Ishikawa (cell line): ENCODE data around the gene LMOD3.

Experiments used
- CEBPB ChIP-seq: IDR thresholded peaks from 2 replicates; pipeline ENCODE4 v1.6.1; 2012
- CREB1 ChIP-seq: IDR thresholded peaks from 2 replicates; pipeline ENCODE4 v1.6.1; 2012; ENCODE audit warnings: low read depth
- EGR1 ChIP-seq: IDR thresholded peaks from 2 replicates; pipeline ENCODE4 v1.6.1; 2012
- EP300 ChIP-seq: IDR thresholded peaks from 2 replicates; pipeline ENCODE4 v1.6.1; 2012; ENCODE audit warnings: borderline replicate concordance
- FOXM1 ChIP-seq: IDR thresholded peaks from 2 replicates; pipeline ENCODE4 v1.6.1; 2012; ENCODE audit warnings: low read depth, borderline replicate concordance
- MAX ChIP-seq: IDR thresholded peaks from 2 replicates; pipeline ENCODE4 v1.6.1; 2012
- NFIC ChIP-seq: IDR thresholded peaks from 2 replicates; pipeline ENCODE4 v1.6.1; 2012
- RAD21 ChIP-seq: IDR thresholded peaks from 2 replicates; pipeline ENCODE4 v1.6.1; 2012; ENCODE audit warnings: low read depth
- REST ChIP-seq: IDR thresholded peaks from 2 replicates; pipeline ENCODE4 v1.6.1; 2012; ENCODE audit warnings: low read depth, mild to moderate bottlenecking
- TAF1 ChIP-seq: IDR thresholded peaks from 2 replicates; pipeline ENCODE4 v1.6.1; 2012; ENCODE audit warnings: low read depth, mild to moderate bottlenecking
- TCF12 ChIP-seq: IDR thresholded peaks from 2 replicates; pipeline ENCODE4 v1.6.1; 2012; ENCODE audit warnings: low read depth
- TEAD4 ChIP-seq: IDR thresholded peaks from 2 replicates; pipeline ENCODE4 v1.6.1; 2012
- USF1 ChIP-seq: IDR thresholded peaks from 2 replicates; pipeline ENCODE4 v1.6.1; 2012
- YY1 ChIP-seq: IDR thresholded peaks from 2 replicates; pipeline ENCODE4 v1.6.1; 2012; ENCODE audit warnings: low read depth
- ZBTB7A ChIP-seq: IDR thresholded peaks from 2 replicates; pipeline ENCODE4 v1.6.1; 2012; ENCODE audit warnings: low read depth

Gene LMOD3

GRCh38 chr3:69059688-69060087 is 62.7 kb downstream of the LMOD3 start:
- TF ChIP-seq USF1 (no peak), EP300 (no peak), MAX (no peak), ZBTB7A (no peak), RAD21 (no peak), TCF12 (no peak), TEAD4 (no peak), FOXM1 (no peak), REST (no peak), EGR1 (no peak), CREB1 (no peak)

GRCh38 chr3:69058947-69059224 is 63.5 kb downstream of the LMOD3 start:
- TF ChIP-seq YY1, result no peak
- no peak for TF ChIP-seq RAD21
- no peak for TF ChIP-seq EGR1
- TF ChIP-seq CEBPB, result no peak
- no peak for TF ChIP-seq TAF1
- no peak for TF ChIP-seq TEAD4
- TF ChIP-seq ZBTB7A, result no peak
- no peak for TF ChIP-seq NFIC
- TF ChIP-seq MAX, result no peak
- no peak for TF ChIP-seq CREB1
- TF ChIP-seq EP300, result no peak
- TF ChIP-seq REST, result no peak
- TF ChIP-seq FOXM1, result no peak

- no peak for TF ChIP-seq ZBTB7A
- TF ChIP-seq MAX, result no peak
- TF ChIP-seq CEBPB, result no peak
- TF ChIP-seq TCF12, result no peak
- no peak for TF ChIP-seq RAD21
- TF ChIP-seq NFIC, result no peak
- no peak for TF ChIP-seq CREB1
Observed at GRCh38 chr3:69058180-69058946, 64.0 kb downstream of the LMOD3 start.
